ENCODE measurements around the gene PTPRT.
A peak's percentile ranks its signal among the peaks of the same experiment; 100 is the strongest.

PTPRT gene

DNA sequence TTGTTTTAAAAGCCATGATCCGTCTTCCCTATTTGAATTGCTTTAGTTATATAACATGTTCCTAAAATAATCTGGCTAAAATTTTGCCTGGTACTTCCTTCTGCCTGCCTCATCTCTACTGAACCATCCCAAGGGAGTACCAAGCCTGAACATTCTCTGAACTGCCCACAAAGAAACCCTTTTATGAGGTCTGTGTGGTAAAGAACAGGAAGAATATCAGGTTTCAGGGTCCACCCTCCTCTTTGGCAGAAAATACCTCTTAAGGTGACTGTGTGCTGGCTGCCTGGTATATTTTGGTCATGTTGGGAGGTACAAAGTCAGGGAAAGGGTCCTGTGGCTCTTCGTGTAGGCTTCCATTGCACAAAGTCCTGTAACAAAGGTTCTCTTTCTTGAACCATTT lies 997.4 kb downstream of the PTPRT start:
- TF ChIP-seq, protein P1, sequence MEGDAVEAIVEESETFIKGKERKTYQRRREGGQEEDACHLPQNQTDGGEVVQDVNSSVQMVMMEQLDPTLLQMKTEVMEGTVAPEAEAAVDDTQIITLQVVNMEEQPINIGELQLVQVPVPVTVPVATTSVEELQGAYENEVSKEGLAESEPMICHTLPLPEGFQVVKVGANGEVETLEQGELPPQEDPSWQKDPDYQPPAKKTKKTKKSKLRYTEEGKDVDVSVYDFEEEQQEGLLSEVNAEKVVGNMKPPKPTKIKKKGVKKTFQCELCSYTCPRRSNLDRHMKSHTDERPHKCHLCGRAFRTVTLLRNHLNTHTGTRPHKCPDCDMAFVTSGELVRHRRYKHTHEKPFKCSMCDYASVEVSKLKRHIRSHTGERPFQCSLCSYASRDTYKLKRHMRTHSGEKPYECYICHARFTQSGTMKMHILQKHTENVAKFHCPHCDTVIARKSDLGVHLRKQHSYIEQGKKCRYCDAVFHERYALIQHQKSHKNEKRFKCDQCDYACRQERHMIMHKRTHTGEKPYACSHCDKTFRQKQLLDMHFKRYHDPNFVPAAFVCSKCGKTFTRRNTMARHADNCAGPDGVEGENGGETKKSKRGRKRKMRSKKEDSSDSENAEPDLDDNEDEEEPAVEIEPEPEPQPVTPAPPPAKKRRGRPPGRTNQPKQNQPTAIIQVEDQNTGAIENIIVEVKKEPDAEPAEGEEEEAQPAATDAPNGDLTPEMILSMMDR (IDR thresholded peaks at IDR 0.05; ENCODE audit: extremely low read depth, insufficient read depth, missing control alignments) = no peak
- in situ Hi-C loops (cut with MboI; ENCODE audit: low pct_unique_long_range_greater_than_20kb, low sequenced_read_pairs, unreplicated experiment) = no loop called here
- DNase-seq (ENCODE audit: low spot score) = no peak

GRCh38 chr20:42191140-42191860 lies 998.4 kb downstream of the PTPRT start:
- no peak for DNase-seq (ENCODE audit: low spot score)
- in situ Hi-C loops (cut with MboI; ENCODE audit: low pct_unique_long_range_greater_than_20kb, low sequenced_read_pairs, unreplicated experiment) = no loop called here
- TF ChIP-seq, protein P1 (IDR thresholded peaks at IDR 0.05; ENCODE audit: extremely low read depth, insufficient read depth, missing control alignments) = peak; percentile 7

DNA sequence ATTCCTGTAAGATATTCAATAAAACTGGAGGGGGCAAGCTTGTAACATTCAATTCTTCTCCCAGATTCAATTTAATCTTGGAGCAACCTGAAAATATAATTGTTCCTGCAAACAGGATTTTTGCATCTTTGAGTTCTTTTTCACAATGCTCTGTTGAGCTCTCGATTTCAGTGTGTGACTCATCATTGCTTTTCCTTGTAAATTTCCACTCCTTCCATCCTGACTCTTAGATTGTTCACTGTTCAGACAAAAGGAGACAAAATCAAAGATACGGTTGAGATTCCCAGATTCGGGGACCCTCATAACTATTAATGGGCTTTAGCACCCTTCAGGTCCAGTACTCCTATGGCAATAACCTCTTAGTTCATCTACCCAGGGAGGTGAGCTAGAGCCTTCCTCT lies 999.6 kb downstream of the PTPRT start:
- in situ Hi-C loops (cut with MboI; ENCODE audit: low pct_unique_long_range_greater_than_20kb, low sequenced_read_pairs, unreplicated experiment) = no loop called here
- DNase-seq (ENCODE audit: low spot score) = no peak
- TF ChIP-seq, protein P1 (IDR thresholded peaks at IDR 0.05; ENCODE audit: extremely low read depth, insufficient read depth, missing control alignments) = no peak

- DNase-seq (ENCODE audit: low spot score) = no peak
- in situ Hi-C loops (cut with MboI; ENCODE audit: low pct_unique_long_range_greater_than_20kb, low sequenced_read_pairs, unreplicated experiment) = no loop called here
- TF ChIP-seq, protein P1 (IDR thresholded peaks at IDR 0.05; ENCODE audit: extremely low read depth, insufficient read depth, missing control alignments) = no peak
Observed at GRCh38 chr20:42186337-42186736, 1003.4 kb downstream of the PTPRT start.

DNA sequence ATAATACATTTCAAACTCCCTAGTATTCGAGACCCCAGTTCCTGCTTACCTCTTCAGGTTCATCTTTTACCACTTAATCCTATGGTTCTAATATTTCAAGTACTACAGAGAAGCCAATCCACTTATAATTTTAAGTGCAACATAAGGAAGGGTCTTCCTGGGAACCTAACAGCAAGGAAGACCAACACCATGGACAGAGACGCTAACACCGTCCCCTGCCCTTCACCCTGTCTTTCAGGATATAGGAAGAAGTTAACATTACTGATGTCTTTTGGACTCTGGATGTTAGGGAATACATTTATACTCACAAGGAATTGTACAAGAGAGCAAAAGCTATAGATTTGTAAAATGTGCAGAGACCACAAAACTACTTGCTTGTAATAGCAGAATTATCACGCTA lies 1006.6 kb downstream of the PTPRT start:
- TF ChIP-seq, protein P1 (IDR thresholded peaks at IDR 0.05; ENCODE audit: extremely low read depth, insufficient read depth, missing control alignments) = no peak
- no peak for DNase-seq (ENCODE audit: low spot score)
- in situ Hi-C loops (cut with MboI; ENCODE audit: low pct_unique_long_range_greater_than_20kb, low sequenced_read_pairs, unreplicated experiment) = no loop called here

DNA sequence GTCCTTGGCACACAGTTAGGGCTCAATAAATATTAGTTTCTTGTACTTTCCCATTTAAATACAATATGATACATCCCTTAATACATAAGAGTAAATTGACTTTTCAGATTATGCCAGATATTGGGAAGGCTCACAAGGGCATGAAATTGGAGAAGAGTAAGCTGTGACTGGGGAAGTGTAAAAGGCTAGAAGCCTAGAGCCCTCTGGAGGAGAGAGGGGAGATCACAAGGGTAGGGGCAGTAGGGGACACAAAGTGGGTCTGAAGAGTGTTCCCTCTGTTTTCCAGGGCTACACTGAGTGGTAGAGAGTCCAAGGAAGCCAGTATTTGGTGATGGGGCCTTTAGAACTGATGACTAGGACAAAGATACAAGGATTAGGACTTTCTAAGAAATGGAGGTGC lies 1008.6 kb downstream of the PTPRT start:
- in situ Hi-C loops (cut with MboI; ENCODE audit: low pct_unique_long_range_greater_than_20kb, low sequenced_read_pairs, unreplicated experiment) = no loop called here
- TF ChIP-seq, protein P1 (IDR thresholded peaks at IDR 0.05; ENCODE audit: extremely low read depth, insufficient read depth, missing control alignments) = no peak
- DNase-seq (ENCODE audit: low spot score) = no peak

Data from GM13977 (cell line).